Activated CD4-positive, alpha-beta memory T cell treated with anti-CD3 and anti-CD28 coated beads, Interleukin-2, amount 10 ng/mL, durations not matched to agents 7 days and 5 days (primary cell): ENCODE results near the gene PANK4. TPM values are rescaled to one million over a fixed set of nuclear protein-coding genes. Genes with fewer than 3 reads are reported as not detected.
A peak's percentile ranks its signal among the peaks of the same experiment; 100 is the strongest.

ENCODE experiments used
- CTCF ChIA-PET: fragments of 350-600 bp; sonication (Branson Sonifier 250); formaldehyde crosslinking; loops from one replicate; lab custom pipeline; 2021; ENCODE audit warnings: antibody characterized with exemption, inconsistent platforms; lab: Charles Lee
- POLR2A ChIA-PET: fragments of 350-600 bp; sonication (Branson Sonifier 250); formaldehyde crosslinking; loops from one replicate; lab custom pipeline; 2021; ENCODE audit warnings: antibody characterized with exemption; lab: Charles Lee
- DNase-seq: peaks from one replicate; pipeline ENCODE4 v3.0.0-alpha.2; 2020
- H3K27ac Mint-ChIP-seq: one replicate; pipeline ENCODE4 v1.8.0; 2021; ENCODE audit warnings: mild to moderate bottlenecking, mixed read lengths
- H3K27me3 Mint-ChIP-seq: one replicate; pipeline ENCODE4 v1.8.0; 2021; ENCODE audit warnings: mixed read lengths
- H3K36me3 Mint-ChIP-seq: one replicate; pipeline ENCODE4 v1.8.0; 2021; ENCODE audit warnings: low read depth, mixed read lengths
- H3K4me1 Mint-ChIP-seq: one replicate; pipeline ENCODE4 v1.8.0; 2021; ENCODE audit warnings: mixed read lengths
- H3K4me3 Mint-ChIP-seq: one replicate; pipeline ENCODE4 v1.8.0; 2021; ENCODE audit warnings: mild to moderate bottlenecking, mixed read lengths
- H3K9me3 Mint-ChIP-seq: one replicate; pipeline ENCODE4 v1.8.0; 2021; ENCODE audit warnings: mixed read lengths
- total RNA-seq, 2 experiments: library from RNA; stranded (reverse); gene quantifications; one replicate each; pipeline ENCODE4 v1.2.3, GENCODE V29; 2021

The PANK4 gene
- total RNA-seq, 2 experiments from 2014 or later, result 71.7 to 72.6 TPM

DNA sequence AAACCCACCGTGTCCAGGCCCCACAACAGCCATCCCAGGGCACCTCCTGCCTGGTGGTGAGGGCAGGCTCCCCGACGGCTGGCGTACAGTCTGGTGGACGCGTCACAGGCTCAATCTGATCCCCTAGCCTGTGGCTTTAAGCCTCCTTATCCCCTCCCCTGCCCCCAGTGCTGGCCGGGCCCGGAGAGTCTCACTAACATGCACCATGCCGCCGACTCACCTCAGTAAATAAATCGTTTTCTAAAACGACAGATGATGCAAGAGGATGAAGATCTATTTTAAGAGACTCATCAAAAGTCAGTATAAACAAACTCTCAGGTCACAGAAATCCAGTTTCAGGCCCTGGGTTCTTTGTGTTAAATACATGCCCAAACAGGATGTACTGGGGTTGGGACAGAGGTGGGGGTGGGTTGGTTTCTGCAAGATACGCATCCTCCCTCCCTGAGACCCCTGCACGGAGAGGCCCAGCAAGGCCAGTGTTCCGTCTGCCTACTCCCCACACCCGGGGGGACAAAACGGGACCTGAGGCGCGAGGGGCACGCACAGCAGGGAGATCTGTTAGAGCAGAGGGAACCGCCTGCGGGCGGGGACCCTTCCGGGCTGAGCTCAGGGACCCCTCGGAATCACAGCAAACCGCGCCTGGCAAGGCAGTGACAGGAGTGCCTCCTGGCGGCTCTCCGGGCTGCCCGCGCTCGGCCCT is 3.1 kb downstream of the PANK4 start:
- POLR2A ChIA-PET, result interaction anchor here (1.2 to 13.2 kb wide), 10 partner anchors 8 to 328 kb away, joined by 3 to 228 read pairs (median 6); partner anchors contain the start of genes FAAP20, PRXL2B and TNFRSF14

GRCh38 chr1:2522230-2522629 is 4.2 kb downstream of the PANK4 start:
- DNase-seq, result no peak
- Mint-ChIP-seq H3K27ac (no peak overlapping the region), H3K27me3 (peaks cover 3% of the 10 kb centered on the region), H3K4me1 (peaks cover 36% of the 10 kb centered on the region), H3K4me3 (no peak overlapping the region), H3K9me3 (no peaks in the 10 kb centered on the region), H3K36me3 (peaks cover 54% of the 10 kb centered on the region)
- ChIA-PET CTCF (no interaction called here), POLR2A (no interaction called here)

More for the DNA sequence above, 3.1 kb downstream of the PANK4 start:
- H3K36me3 Mint-ChIP-seq, result peaks cover 47% of the 10 kb centered on the region
- peak overlapping the region; percentile 93 for H3K27ac Mint-ChIP-seq
- peaks cover 6% of the 10 kb centered on the region for H3K27me3 Mint-ChIP-seq
- CTCF ChIA-PET, result interaction anchor here (0.9 to 4.2 kb wide), 10 partner anchors 24 to 328 kb away, joined by 3 to 81 read pairs (median 6); partner anchors contain the start of genes FAAP20, PEX10, PRXL2B and TNFRSF14
- H3K9me3 Mint-ChIP-seq, result no peaks in the 10 kb centered on the region
- DNase-seq, result no peak
- peak overlapping the region; percentile 80 for H3K4me3 Mint-ChIP-seq
- peaks cover 40% of the 10 kb centered on the region for H3K4me1 Mint-ChIP-seq

DNA sequence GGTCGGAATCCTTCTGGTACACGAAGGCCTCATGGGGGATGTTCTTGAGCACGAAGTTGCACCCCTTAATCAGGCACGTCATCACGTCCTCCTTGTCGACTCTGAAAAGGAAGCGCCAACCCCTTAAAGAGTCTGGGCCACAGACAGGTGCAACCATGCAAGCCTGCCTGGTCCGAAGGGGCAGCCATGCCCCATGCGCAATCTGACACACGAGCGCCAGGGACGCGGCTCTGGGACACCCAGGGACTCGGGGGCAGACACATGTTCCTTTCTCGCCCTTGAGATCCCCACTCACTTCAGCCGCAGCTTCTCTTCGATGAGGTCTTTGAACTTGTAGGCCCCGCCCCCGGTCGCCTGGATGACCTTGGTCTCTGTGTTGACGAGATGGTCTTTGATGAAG is 5.6 kb downstream of the PANK4 start:
- H3K27ac Mint-ChIP-seq, result no peak overlapping the region
- DNase-seq, result no peak
- H3K4me1 Mint-ChIP-seq, result peaks cover 30% of the 10 kb centered on the region
- peaks cover 62% of the 10 kb centered on the region for H3K36me3 Mint-ChIP-seq
- ChIA-PET CTCF (no interaction called here), POLR2A (no interaction called here)
- no peak overlapping the region for H3K4me3 Mint-ChIP-seq
- H3K9me3 Mint-ChIP-seq, result no peaks in the 10 kb centered on the region
- no peaks in the 10 kb centered on the region for H3K27me3 Mint-ChIP-seq

GRCh38 chr1:2520206-2520605 is 6.2 kb downstream of the PANK4 start:
- no peak overlapping the region for H3K4me3 Mint-ChIP-seq
- no peak for DNase-seq
- peaks cover 63% of the 10 kb centered on the region for H3K36me3 Mint-ChIP-seq
- H3K4me1 Mint-ChIP-seq, result peaks cover 30% of the 10 kb centered on the region
- H3K27me3 Mint-ChIP-seq, result no peaks in the 10 kb centered on the region
- no peaks in the 10 kb centered on the region for H3K9me3 Mint-ChIP-seq
- CTCF ChIA-PET, result no interaction called here
- POLR2A ChIA-PET, result no interaction called here
- H3K27ac Mint-ChIP-seq, result no peak overlapping the region

- H3K27ac Mint-ChIP-seq, result no peak overlapping the region
- H3K4me3 Mint-ChIP-seq, result no peak overlapping the region
- H3K36me3 Mint-ChIP-seq, result peaks cover 60% of the 10 kb centered on the region
- no peak for DNase-seq
- H3K27me3 Mint-ChIP-seq, result no peaks in the 10 kb centered on the region
- H3K4me1 Mint-ChIP-seq, result peaks cover 25% of the 10 kb centered on the region
- POLR2A ChIA-PET, result no interaction called here
- CTCF ChIA-PET, result no interaction called here
- H3K9me3 Mint-ChIP-seq, result no peaks in the 10 kb centered on the region
Measured at GRCh38 chr1:2519729-2520128, 6.7 kb downstream of the PANK4 start.

GRCh38 chr1:2519029-2519685 is 7.2 kb downstream of the PANK4 start:
- Mint-ChIP-seq H3K4me1 (peaks cover 19% of the 10 kb centered on the region), H3K36me3 (peaks cover 59% of the 10 kb centered on the region), H3K27me3 (no peaks in the 10 kb centered on the region), H3K27ac (no peak overlapping the region), H3K4me3 (no peak overlapping the region), H3K9me3 (no peaks in the 10 kb centered on the region)
- no peak for DNase-seq
- CTCF ChIA-PET, result no interaction called here
- POLR2A ChIA-PET, result no interaction called here

DNA sequence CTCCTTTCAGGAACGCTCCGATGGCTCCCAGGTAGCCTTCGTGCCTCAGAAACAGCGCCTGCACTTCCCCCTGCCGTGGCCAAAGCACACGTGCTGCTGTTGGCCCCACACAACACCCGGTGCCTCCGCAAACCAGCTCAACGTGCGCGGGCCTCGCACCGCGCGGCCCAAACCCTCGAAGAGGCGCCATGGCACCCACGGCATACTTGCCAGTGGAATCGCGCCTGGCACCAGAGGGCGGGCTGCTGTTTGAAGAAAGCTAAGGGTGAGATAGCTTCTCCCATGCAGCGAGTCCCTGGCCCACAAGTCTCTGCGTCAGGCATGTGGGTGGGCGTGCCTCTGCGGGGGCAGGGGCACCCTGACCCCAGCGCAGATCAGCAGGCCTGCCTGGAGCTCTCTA is 7.9 kb downstream of the PANK4 start:
- peaks cover 13% of the 10 kb centered on the region for H3K4me1 Mint-ChIP-seq
- no peak overlapping the region for H3K4me3 Mint-ChIP-seq
- H3K27ac Mint-ChIP-seq, result no peak overlapping the region
- ChIA-PET CTCF (no interaction called here), POLR2A (no interaction called here)
- DNase-seq, result no peak
- no peaks in the 10 kb centered on the region for H3K9me3 Mint-ChIP-seq
- H3K27me3 Mint-ChIP-seq, result no peaks in the 10 kb centered on the region
- H3K36me3 Mint-ChIP-seq, result peaks cover 58% of the 10 kb centered on the region

GRCh38 chr1:2517966-2518365 is 8.4 kb downstream of the PANK4 start:
- ChIA-PET POLR2A (no interaction called here), CTCF (no interaction called here)
- peaks cover 8% of the 10 kb centered on the region for H3K4me1 Mint-ChIP-seq
- no peak overlapping the region for H3K27ac Mint-ChIP-seq
- H3K27me3 Mint-ChIP-seq, result no peaks in the 10 kb centered on the region
- H3K36me3 Mint-ChIP-seq, result peaks cover 53% of the 10 kb centered on the region
- DNase-seq, result no peak
- H3K9me3 Mint-ChIP-seq, result no peaks in the 10 kb centered on the region
- H3K4me3 Mint-ChIP-seq, result no peak overlapping the region

DNA sequence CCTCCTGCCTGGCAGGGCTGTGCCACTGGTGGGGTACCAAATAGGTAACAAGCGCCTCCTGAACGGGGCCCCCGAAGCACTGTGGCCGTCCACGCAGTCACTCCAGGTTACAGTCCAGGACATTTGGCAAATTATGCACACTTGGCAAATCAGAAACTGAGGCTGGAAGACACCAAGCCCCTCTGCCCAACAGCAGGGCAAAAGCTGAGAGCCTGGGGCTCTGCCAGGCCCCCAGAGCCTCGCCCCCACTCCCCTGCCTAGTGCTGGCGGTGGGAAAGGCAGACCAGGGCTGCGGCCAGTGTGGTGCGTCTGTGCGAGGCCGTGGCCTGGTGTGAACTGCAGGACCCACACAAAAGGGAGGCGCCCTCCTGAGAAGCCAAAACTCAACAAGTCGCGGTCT is 9.4 kb downstream of the PANK4 start:
- Mint-ChIP-seq H3K27ac (no peak overlapping the region), H3K36me3 (peaks cover 45% of the 10 kb centered on the region), H3K27me3 (no peaks in the 10 kb centered on the region), H3K4me1 (no peaks in the 10 kb centered on the region), H3K9me3 (no peaks in the 10 kb centered on the region), H3K4me3 (no peak overlapping the region)
- no peak for DNase-seq
- POLR2A ChIA-PET, result interaction anchor here (0.9 kb wide), 1 partner anchor 10 kb away, joined by 3 read pairs; no protein-coding TSS in a partner anchor
- CTCF ChIA-PET, result no interaction called here

DNA sequence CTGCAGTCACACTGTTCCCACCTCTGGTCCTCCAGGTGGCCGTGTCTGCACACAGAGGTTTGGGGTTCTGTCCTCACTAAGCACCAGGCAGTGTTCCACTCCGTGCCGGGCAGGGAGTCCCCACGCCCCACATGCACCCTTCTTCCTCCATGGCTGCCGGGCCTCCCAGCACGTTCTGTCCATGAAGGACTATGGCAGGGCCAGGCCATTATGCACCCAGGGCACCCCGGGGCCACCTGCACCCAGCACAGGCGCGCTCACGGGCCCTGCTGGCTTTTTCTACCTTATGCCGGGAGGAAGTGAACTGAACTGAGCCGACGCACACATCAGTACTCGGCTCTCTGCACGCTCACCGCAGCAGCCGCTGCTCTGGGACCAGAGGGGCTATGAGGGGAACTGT is 10.3 kb downstream of the PANK4 start:
- H3K4me3 Mint-ChIP-seq, result no peak overlapping the region
- no peak for DNase-seq
- POLR2A ChIA-PET, result interaction anchor here (0.9 to 1.5 kb wide), 2 partner anchors 8 to 9 kb away, joined by 3 read pairs; no protein-coding TSS in a partner anchor
- H3K27ac Mint-ChIP-seq, result no peak overlapping the region
- H3K27me3 Mint-ChIP-seq, result no peaks in the 10 kb centered on the region
- CTCF ChIA-PET, result no interaction called here
- H3K36me3 Mint-ChIP-seq, result peaks cover 46% of the 10 kb centered on the region
- H3K9me3 Mint-ChIP-seq, result no peaks in the 10 kb centered on the region
- no peaks in the 10 kb centered on the region for H3K4me1 Mint-ChIP-seq

DNA sequence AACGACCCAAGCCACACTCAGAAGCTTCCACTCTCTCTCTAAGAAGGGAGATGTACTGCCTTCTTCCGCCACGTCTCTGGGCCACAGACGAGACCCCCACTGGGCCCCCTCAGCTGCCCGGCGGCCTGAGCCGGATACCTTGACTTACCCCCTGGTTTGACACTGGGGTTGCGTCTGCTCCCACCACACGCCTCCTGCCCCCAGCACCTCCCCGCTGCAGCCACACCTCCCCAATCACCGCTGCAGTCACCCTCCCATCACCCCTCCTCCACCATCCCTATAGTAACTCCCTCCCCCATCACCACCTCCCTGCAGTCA is 10.7 kb downstream of the PANK4 start:
- no peak overlapping the region for H3K27ac Mint-ChIP-seq
- CTCF ChIA-PET, result no interaction called here

DNA sequence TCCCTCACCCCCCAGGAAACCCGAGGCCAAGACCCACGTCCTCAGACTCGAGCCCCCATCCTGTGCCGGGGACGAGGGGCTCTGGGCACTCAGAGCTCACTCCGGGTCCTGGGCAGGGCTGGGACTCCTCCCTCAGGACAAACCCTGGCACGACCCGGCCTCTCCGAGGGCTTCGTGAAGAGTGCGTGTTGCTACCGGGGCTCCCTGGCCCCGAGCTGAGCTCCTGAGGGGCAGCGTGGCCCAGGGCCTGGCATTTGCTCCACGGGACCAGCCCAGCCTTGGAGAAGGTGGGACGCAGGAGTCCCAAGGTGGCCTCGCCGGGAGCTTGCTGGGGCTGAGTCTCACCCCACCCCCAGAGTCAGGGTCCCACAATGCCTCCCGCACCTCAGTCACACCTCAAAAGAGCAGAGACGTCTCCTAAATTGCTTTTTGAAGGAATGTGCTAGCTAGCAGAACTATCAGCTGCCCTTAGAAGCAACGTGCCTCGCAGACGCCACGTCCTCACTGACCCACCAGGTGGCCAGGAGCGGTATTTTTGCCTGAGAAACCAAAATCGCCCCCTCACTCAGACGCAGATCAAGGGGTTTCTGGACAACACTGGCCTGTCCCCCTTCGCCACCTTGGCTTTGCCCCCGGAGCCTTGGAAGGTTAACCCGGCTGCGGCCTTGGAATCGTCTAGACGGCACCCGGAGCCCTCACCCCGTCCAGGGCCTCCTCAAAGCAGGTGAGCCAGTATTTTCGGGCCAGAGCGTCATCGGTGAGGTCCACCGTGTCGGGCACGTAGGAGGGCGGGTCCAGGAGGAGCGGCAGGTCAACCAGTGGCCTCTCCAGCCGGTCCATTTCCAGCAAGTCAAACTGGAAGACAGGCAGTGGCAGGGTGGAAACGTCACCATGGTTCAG is 11.3 kb downstream of the PANK4 start:
- CTCF ChIA-PET, result interaction anchor here (0.7 kb wide), 1 partner anchor 355 kb away, joined by 3 read pairs; no protein-coding TSS in a partner anchor
- H3K4me1 Mint-ChIP-seq, result no peaks in the 10 kb centered on the region
- no peak overlapping the region for H3K27ac Mint-ChIP-seq
- H3K9me3 Mint-ChIP-seq, result no peaks in the 10 kb centered on the region
- DNase-seq, result no peak
- no peaks in the 10 kb centered on the region for H3K27me3 Mint-ChIP-seq
- H3K4me3 Mint-ChIP-seq, result no peak overlapping the region
- POLR2A ChIA-PET, result interaction anchor here (1.2 to 1.5 kb wide), 2 partner anchors 9 to 14 kb away, joined by 3 read pairs; no protein-coding TSS in a partner anchor
- peaks cover 38% of the 10 kb centered on the region for H3K36me3 Mint-ChIP-seq

More for the DNA sequence above, 10.7 kb downstream of the PANK4 start:
- H3K9me3 Mint-ChIP-seq, result no peaks in the 10 kb centered on the region
- no peak overlapping the region for H3K4me3 Mint-ChIP-seq
- H3K4me1 Mint-ChIP-seq, result no peaks in the 10 kb centered on the region
- no peaks in the 10 kb centered on the region for H3K27me3 Mint-ChIP-seq
- peaks cover 42% of the 10 kb centered on the region for H3K36me3 Mint-ChIP-seq
- POLR2A ChIA-PET, result interaction anchor here (0.9 to 1.5 kb wide), 3 partner anchors 8 to 14 kb away, joined by 3 read pairs; no protein-coding TSS in a partner anchor
- no peak for DNase-seq
